NCI-H2196 (cell line): ENCODE measurements around the gene MYH16.
"Not testable (repeated sequence)": the region's sequence is repeated elsewhere in the genome, so short reads cannot be mapped to it uniquely, and the experiment has no call there.

Experiments
- DNase-seq: peaks from one replicate; lab custom pipeline; 2025; ENCODE audit not compliant: unreplicated experiment; lab: John Stamatoyannopoulos, UW

MYH16 gene

DNA sequence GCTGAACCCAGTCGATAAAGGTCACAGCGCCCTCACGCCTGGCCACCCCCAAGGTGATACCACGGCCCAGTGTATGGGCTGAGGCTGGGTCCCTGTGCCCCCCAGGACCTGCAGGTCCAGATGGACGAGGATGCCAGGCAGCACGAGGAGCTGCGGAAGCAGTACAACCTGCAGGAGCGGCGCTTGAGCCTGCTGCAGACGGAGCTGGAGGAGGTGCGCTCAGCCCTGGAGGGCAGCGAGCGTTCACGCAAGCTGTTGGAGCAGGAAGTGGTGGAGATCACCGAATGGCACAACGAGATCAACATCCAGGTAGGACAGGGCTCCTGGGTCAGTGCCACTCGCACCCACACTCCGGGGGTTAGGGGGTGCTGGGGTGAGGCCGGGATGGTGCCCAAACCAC lies 28.9 kb downstream of the MYH16 start:
- DNase-seq, result no peak

DNA sequence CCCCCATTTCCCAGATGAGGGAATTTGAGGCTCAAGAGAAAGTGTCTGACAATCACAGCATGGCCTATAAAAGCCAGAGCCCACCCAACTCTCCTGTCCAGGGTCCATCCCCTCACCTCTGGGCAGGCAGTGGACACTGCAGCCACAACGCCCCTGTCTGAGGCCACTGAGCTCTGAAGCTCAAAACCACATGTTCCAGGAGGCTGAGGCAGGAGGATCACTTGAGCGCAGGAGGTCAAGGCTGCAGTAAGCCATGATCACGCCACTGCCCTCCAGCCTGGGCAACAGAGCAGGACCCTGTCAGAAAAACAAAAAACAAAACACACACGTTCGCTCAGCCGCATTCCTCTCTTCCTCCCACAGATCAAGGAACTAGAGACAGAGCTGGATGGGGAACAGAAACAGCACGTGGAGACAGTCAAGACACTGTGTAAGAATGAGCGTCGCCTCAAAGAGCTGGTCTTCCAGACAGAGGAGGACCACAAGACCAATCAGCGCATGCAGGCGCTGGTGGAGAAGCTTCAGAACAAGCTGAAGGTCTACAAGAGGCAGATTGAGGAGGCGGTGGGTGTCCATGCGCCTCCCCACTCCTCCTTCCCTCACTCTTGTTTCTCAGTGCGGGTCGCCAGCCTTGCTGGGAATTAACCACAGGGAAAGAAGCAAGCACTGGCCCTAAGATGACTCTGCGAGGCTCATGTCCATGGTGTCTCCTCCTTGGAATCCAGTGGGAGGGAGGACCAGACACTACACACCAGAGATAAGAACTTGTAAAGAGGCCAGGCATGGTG lies 33.0 kb downstream of the MYH16 start:
- DNase-seq, result no peak

DNA sequence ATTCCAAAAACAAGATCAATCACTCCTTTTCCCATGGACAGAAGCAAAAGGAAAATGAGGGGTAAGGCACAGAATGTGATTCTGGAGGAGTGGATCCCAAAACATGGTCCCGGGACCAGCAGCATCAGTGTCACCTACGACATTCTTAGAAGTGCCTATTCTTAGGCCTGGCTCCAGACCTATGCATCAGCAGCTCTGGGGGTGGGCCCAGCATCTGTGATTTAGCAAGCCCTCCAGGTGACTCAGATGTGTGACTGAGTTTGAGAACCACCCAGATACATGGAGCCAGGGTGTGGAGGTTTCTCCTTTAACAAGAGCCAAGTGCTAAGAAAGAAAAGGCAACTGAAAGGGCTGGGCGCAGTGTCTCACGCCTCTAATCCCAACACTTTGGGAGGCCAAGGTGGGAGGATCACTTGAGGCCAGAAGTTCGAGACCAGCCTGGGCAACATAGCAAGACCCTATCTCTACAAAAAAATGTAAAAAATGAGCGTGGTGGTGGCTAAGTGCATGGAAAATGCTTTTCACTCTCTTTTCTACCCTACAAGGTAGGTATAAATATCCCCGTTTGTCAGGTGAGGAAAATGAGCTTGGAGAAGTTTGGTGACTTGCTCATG lies 35.9 kb downstream of the MYH16 start:
- DNase-seq, result no peak

DNA sequence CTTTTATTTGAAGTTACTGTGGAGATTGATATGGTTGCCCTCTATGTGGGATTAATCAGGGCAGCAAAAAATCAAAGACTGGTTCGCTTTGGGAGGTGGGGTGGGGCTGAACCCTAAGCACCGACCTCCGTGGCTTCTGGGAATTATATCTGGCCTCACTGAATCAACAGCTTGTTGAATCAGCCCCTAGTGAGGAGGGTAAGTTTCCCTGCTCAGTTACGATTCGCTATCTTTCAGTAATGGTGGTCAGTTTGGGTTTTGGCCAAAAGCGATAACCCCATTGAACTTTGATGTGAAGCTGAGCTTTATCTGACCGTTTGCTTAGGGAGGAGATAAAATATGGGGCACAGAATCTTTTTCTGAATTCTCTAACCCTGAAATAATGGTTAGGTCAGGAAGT lies 36.5 kb downstream of the MYH16 start:
- no peak for DNase-seq

DNA sequence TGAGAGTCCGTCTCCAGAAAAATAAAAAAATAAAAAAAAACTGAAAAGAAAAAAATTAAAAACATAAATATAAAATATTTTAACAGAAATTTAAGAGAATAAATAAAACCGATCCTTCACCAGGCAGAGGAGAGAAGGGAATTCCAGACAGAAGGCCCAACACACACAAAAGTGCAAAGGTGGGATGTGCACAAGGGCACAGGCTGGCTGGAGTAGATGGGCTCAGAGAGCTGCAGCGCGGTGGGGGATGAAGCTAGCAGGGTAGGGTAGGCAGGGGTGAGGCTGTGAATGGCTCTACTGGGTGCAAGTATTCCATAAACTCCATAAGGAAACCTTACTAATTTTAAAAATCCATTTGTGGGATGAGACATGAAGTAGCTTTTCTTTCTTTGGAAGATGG lies 37.4 kb downstream of the MYH16 start:
- no peak for DNase-seq

DNA sequence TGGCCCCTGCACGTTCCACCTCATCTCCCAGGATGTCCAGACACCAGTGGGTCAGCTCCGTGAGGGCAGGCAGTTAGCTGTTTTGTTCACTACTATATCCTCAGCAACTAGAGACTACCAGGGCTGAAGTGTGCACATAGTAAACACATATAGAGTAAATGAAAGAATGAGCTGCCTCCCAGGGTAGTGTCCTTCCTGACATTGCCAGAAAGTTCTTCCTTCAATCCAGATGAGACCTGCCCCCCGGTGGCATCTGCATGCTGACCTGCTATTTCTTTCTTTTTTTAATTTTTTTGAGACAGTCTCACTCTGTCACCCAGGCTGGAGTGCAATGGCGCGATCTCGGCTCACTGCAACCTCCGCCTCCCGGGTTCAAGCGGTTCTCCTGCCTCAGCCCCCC lies 39.1 kb downstream of the MYH16 start:
- DNase-seq, result no peak

DNA sequence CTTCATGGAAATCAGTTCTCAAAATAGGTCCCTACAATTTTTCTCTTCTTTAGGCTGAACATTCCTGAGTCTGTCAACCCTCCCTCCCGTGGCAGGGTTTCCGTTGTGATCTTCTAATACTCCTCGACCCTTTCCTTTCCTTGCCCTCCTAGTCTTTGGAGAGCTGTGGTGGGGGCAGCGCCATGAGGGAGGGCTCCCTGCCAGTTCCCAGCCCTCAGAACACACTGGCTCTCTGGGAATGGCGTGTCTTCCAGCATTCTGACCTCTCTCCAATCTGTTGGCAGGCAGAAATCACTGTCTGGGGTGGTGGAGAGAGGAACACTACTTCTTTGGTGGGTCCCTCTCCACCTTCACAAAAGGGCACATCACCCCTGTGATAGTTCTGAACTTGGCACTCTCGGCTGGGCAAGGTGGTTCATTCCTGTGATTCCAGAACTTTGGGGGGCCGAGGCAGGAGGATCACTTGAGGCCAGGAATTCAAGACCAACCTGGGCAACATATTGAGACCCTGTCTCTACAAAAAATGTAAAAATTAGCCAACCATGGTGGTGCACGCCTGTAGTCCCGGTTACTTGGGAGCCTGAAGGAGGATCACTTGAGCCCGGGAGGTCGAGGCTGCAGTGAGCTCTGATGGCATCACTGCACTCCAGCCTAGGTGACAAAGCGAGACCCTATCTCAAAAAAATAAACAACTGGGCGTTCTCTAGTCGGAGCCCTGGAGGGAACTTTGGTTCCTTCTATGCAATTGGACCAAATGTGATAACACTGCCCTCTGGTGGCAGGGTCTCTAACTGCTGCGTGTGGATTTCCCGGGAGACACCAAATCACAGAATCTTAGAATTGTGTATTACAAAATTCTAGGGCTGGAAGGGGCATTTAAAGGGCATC lies 39.9 kb downstream of the MYH16 start:
- peak; percentile 85 for DNase-seq

DNA sequence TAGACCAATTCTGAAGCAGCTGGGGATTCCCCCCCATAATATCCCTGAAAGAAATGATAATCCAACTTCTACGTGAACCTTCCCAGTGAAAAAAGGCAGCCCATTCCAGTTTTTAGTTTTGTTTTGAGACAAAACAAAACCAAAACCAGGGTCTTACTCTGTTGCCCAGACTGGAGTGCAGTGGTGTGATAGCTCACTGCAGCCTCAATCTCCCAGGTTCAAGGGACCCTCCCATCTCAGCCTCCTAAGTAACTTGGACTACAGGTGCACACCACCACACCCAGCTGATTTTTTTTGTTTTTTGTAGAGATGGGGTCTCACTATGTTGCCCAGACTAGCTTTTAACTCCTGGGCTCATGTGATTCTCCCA lies 40.5 kb downstream of the MYH16 start:
- DNase-seq, result no peak

DNA sequence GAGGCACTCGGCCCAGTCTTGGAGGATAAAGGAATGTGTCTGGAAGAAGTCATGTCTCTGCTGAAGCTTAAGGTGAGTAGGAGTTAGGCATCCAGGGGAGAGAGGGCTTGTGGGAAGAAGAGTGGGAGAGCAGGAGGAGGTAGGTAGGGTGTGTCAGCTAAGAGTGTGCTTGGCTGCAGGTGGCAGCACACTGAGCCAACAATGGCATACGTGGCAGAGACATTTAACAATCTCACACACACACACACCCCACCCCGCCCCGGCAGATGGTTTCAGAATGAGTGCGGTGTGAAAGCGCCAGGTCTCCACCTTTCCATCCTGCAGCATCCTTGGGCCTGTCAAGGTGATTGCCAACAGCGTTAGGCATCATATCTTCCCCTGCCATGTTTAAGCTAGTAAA lies 41.9 kb downstream of the MYH16 start:
- DNase-seq, result no peak

DNA sequence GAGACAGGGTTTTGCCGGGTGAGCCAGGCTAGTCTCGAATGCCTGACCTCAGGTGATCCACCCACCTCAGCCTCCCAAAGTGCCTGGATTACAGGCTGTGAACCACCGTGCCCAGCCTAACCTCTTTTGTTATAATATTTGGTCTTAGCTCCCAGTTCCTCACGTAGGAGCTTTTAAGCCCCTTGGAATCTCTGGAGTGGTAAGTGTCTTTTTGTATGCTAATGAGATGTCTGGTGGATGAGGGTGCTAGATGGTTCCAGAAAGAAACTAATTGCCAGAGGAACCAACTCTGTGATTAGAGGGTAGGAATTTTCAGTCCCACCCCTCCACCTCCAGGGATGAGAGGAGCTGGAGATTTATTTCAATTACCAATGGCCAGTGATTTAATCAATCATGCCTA lies 47.7 kb downstream of the MYH16 start:
- DNase-seq, result no peak

DNA sequence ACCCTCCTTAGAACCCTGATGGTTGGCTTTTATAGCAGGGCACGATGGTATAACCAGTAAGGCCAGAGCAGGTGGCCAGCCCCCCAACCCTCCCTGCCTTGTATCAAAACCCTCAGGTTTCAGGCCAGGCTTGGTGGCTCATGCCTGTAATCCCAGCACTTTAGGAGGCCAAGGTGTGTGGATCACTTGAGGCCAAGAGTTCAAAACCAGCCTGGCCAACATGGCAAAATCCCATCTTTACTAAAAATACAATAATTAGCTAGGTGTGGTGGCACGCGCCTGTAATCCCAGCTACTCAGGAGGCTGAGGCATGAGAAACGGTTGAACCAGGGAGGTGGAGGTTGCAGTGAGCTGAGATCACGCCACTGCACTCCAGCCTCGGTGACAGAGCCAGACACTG lies 50.0 kb downstream of the MYH16 start:
- DNase-seq, result not testable (repeated sequence)

DNA sequence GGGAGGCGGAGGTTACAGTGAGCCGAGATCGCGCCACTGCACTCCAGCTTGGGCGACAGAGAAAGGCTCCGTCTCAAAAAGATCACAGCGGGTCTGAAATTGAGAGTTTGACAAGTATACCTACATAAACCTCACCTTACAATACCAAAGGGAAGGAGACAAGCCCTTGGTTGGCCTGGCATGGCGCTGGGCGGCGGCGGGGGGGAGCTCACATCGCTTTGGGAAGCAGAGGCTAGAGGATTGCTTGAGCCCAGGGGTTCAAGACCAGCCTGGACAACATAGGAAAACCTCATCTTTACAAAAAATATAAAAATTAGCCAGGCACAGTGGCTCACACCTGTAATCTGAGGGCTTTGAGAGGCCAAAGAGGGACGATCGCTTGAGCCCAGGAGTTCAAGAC lies 51.9 kb downstream of the MYH16 start:
- no peak for DNase-seq

DNA sequence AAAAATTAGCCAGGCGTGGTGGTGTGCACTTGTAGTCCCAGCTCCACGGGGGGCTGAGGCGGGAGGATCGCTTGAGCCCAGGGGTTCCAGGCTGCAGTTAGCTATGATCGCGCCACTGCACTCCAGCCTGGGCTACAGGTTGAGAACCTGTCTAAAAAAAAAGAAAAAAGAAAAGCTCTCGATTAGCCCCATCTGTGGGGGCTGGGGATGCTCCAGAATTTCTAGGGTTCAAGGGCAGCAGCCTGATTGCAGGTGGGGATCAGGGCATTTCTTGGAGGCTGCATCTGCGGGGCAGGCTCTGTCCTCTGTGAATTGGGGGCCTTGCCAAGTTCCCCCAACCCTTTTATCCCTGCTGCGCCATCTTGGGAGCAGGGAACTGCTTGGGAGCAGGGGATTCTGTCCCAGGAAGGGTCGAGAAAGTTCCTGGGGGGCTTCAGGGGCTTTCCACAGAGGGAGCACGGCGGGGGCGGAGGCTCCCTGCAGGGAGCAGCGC lies 52.4 kb downstream of the MYH16 start:
- DNase-seq, result no peak

DNA sequence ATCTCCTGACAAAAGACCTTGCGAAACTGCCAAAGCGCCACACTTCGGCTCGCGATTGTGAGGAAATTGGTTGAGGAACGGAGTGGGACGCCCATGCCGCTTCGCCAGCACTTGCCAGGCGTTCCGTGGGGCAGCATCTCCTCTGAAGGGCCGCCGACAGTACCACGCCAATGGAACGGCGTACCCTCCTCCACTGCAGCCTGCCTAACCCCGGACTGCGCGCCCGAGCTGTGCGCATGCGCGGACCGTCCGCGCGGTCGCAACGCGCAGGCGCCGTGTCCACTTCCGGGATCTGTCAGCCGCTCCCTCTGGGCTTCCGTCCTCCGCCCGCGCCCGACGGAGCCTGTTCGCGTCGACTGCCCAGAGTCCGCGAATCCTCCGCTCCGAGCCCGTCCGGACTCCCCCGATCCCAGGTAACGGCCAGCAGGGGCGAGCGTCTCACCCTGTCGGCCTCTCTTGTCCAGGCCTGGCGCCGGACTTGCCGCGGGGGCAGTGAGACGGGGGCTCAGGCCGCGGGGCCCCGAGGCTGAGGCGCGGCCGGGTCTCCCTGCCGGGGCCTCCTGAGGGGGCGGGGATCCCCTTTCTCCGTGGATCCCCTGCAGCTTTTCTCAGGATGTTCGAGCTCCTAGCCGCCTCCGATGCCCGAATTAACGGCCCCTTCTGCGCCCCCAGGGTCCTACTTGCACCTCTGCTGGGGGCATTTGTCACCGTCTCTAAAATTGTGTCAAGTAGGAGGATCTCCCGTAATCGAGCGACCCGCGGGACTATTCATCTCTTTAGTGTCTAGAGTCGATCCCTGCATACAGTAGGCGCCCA lies 53.2 kb downstream of the MYH16 start, which contains the start of gene ARPC1A:
ARPC1A (plus strand) TSS at position 307 of the 816 bp plus-strand sequence. CDS start 7,456 bp downstream, outside the sequence.
- peak; percentile 93 for DNase-seq

DNA sequence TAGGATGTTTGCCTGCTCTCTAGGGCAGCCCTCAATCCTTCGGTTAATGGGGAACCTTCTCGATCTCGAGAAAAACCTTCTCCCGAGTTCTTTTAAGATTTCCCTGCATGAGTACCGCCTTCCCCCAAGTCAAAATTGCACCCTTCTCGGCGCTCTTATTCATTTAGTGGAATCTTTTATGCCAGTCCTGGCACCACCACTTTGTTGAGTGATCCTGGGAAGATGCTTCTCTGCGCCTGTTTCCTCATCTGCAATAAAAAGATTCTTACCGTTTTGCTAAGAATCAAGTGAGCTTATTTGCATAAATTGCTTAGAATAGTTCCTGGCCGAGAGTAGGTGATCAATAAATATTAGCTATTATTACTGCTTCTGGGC lies 53.8 kb downstream of the MYH16 start:
- DNase-seq, result no peak

DNA sequence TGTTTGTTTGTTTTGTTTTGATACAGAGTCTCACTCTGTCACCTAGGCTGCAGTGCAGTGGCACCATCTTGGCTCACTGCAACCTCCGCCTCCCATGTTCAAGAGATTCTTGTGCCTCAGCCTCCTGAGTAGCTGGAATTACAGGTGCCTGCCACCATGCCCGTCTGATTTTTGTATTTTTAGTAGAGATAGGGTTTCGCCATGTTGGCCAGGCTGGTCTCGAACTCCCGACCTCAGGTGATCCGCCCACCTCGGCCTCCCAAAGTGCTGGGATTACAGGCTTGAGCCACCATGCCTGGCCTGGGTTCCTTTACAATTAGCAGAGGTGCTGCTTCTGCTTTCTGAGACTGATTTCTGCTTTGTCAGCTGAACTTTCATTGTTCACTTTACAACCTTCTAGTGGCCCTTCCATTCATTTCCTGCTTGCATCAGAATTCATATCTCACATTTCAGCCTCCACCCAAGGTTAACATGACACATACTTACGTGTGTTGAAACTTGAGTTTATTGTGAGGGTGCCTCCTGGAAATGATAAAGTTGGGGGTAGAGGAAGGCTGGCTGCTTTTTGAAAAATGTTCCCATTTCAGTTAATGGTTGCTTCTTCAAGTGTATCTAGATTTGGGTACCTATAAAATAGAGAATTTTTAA lies 57.8 kb downstream of the MYH16 start:
- peak; percentile 39 for DNase-seq

DNA sequence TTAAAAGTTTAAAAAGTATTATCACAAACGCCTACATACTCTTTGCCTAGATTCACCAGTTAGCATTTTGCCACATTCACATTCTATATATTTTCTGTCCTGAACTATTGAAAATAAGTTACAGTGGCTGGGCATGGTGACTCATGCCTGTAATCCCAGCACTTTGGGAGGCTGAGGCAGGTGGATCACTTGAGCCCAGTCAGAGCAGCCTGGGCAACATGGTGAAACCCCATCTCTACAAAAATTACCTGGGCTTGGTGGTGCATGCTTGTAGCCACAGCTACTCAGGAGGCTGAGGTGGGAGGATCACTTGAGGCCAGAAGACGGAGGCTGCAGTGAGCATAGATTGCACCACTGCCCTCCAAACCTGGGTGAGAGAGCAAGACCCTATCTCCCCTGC lies 58.4 kb downstream of the MYH16 start:
- DNase-seq, result no peak

DNA sequence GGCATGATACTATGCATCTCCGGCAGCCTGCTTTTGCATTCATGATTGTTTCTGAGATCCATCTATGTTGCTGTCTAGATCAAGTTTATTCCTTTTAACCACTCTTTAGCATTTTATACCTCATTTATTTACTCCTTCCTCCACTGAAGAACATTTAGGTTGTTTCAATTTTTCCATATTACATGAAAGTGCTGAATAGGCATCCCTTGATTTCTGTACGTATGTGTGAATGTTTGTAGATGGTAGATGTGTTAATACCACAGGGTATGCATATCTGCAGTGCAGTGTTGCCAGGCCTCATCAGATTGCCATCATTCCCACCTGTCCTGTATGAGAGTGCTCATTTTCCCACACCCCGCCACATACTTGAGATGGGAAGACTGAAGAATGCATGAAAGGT lies 67.0 kb downstream of the MYH16 start:
- DNase-seq, result no peak

DNA sequence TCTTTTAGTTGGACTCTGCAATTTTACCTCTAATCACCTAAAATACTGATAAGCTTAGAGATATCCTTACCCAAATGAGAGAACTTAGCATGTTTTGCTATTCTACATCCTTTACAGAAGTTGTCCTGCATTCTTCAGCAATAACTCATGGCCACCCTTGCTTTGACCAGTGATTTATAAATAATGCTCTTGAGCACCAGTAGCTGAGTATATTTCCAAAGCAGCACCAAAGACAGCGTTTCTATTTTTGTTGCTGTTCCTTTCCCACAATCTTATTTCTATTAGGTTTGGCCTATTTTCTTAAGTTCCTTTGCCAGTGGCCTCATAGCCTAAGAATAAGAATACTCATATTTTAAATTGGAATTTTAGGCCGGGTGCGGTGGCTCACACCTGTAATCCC lies 68.0 kb downstream of the MYH16 start:
- no peak for DNase-seq

DNA sequence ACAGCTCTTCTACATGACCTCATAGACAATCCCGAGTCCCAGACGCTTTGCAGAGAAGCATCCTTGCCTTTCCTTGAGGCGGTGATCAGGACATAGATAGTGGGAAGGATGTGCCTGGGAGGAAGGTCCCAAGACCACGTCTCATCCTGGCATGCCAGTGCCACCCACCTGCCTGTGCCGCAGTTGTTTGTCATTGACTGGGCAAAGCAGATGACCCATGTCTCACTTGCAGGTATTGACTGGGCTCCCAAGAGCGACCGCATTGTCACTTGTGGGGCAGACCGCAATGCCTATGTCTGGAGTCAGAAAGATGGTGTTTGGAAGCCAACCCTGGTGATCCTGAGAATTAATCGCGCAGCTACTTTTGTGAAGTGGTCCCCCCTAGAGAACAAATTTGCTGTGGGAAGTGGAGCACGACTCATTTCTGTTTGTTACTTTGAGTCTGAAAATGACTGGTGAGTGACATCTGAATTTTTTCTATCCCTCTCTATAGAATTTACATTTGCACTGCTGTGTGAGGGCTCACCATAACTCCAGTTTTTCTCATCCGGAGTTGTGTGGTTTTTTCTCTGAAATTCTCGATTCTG lies 71.5 kb downstream of the MYH16 start:
- DNase-seq, result no peak
